Sigmoid colon (tissue), 3 donors: ENCODE results near the gene PAQR4.

Experiments used
- CTCF ChIP-seq, 4 experiments: fragments of 450-650 bp in 3 of 4; fragments of 200-600 bp in 1 of 4; IDR thresholded peaks; one replicate each; pipeline ENCODE4 v1.5.1; 2016 to 2019; ENCODE audit warnings: antibody characterized with exemption in 4 of 4, mild to moderate bottlenecking in 3 of 4, moderate library complexity in 2 of 4
- POLR2A ChIP-seq, 2 donors: fragments of 450-650 bp; IDR thresholded peaks; one replicate each; pipeline ENCODE4 v1.6.1; 2016; ENCODE audit warnings: antibody characterized with exemption in 2 of 2, mild to moderate bottlenecking in 2 of 2, moderate library complexity in 2 of 2

DNA sequence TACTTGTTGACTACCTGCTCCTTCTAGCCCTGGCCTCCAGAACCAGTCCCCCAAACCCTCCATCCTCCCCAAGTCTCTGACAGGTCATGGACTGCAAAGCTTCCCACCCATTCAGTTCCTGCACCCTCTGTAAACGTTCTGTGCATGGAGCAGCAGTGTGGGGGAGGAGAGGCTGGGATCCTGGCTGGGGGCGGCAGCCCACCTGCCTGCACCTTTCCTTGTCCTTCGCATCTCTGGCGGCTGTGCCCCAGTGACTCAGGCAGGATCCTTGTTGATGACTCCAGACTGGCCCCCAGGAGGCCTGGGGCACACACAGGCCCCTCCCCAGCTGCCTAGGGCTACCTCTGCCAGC is 12.7 kb downstream of the PAQR4 start:
- TF ChIP-seq CTCF (IDR thresholded peaks at IDR 0.05) (no peak), POLR2A (IDR thresholded peaks at IDR 0.05) (no peak)
